ENCODE results near the gene WDR20.

The WDR20 gene

DNA sequence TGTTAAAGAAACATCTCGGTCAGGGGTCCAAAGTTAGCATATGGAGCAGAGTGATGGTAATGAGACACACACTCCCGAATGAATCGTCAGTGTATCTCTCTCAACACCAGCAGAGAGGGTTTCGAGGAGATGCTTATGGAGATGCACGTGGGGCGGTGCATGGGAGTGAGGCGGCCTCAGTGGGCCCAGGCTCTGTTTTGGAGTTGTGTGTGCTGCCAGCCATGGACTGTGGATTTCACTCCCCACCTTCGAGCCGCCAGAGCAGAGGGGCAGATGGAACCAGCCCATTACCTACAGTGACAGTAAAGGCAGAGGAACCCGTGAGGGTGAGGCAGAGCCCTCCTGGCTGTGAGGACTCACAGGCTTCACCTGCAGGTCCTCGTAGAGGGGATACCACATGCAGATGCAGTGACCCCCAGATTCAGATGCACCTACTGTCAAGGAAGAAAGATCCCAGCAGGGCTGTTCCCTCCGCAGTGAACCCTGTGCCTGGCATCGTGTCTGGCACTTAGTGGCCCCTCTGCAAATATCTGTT is 68.2 kb downstream of the WDR20 start:
- TF ChIP-seq REST (IDR thresholded peaks at IDR 0.05; ENCODE audit: low read depth), result no peak
- no peak for TF ChIP-seq CREB1 (IDR thresholded peaks at IDR 0.05; ENCODE audit: low read depth)
- TF ChIP-seq TAF1 (IDR thresholded peaks at IDR 0.05; ENCODE audit: low read depth), result no peak
- TF ChIP-seq YY1 (IDR thresholded peaks at IDR 0.05; ENCODE audit: low read depth), result no peak
- no peak for TF ChIP-seq NFIC (IDR thresholded peaks at IDR 0.05)
- TF ChIP-seq USF1 (IDR thresholded peaks at IDR 0.05), result no peak
- no peak for TF ChIP-seq EP300 (IDR thresholded peaks at IDR 0.05; ENCODE audit: borderline replicate concordance)
- TF ChIP-seq ZBTB7A (IDR thresholded peaks at IDR 0.05; ENCODE audit: low read depth), result no peak
- no peak for TF ChIP-seq EGR1 (IDR thresholded peaks at IDR 0.05)
- no peak for TF ChIP-seq FOXM1 (IDR thresholded peaks at IDR 0.05; ENCODE audit: borderline replicate concordance, low read depth)
- TF ChIP-seq MAX (IDR thresholded peaks at IDR 0.05), result no peak
- no peak for TF ChIP-seq TCF12 (IDR thresholded peaks at IDR 0.05; ENCODE audit: low read depth)
- TF ChIP-seq TEAD4 (IDR thresholded peaks at IDR 0.05), result no peak

- TF ChIP-seq FOXM1 (IDR thresholded peaks at IDR 0.05; ENCODE audit: borderline replicate concordance, low read depth), result no peak
- TF ChIP-seq ZBTB7A (IDR thresholded peaks at IDR 0.05; ENCODE audit: low read depth), result no peak
- no peak for TF ChIP-seq MAX (IDR thresholded peaks at IDR 0.05)
- TF ChIP-seq CREB1 (IDR thresholded peaks at IDR 0.05; ENCODE audit: low read depth), result no peak
- no peak for TF ChIP-seq RAD21 (IDR thresholded peaks at IDR 0.05; ENCODE audit: low read depth)
- no peak for TF ChIP-seq USF1 (IDR thresholded peaks at IDR 0.05)
- no peak for TF ChIP-seq CEBPB (IDR thresholded peaks at IDR 0.05)
- TF ChIP-seq TAF1 (IDR thresholded peaks at IDR 0.05; ENCODE audit: low read depth), result no peak
- no peak for TF ChIP-seq EP300 (IDR thresholded peaks at IDR 0.05; ENCODE audit: borderline replicate concordance)
- TF ChIP-seq TEAD4 (IDR thresholded peaks at IDR 0.05), result no peak
- TF ChIP-seq EGR1 (IDR thresholded peaks at IDR 0.05), result no peak
- no peak for TF ChIP-seq REST (IDR thresholded peaks at IDR 0.05; ENCODE audit: low read depth)
- TF ChIP-seq NFIC (IDR thresholded peaks at IDR 0.05), result no peak
- no peak for TF ChIP-seq YY1 (IDR thresholded peaks at IDR 0.05; ENCODE audit: low read depth)
- no peak for TF ChIP-seq TCF12 (IDR thresholded peaks at IDR 0.05; ENCODE audit: low read depth)
Measured at GRCh38 chr14:102208741-102209140, 69.0 kb downstream of the WDR20 start.

DNA sequence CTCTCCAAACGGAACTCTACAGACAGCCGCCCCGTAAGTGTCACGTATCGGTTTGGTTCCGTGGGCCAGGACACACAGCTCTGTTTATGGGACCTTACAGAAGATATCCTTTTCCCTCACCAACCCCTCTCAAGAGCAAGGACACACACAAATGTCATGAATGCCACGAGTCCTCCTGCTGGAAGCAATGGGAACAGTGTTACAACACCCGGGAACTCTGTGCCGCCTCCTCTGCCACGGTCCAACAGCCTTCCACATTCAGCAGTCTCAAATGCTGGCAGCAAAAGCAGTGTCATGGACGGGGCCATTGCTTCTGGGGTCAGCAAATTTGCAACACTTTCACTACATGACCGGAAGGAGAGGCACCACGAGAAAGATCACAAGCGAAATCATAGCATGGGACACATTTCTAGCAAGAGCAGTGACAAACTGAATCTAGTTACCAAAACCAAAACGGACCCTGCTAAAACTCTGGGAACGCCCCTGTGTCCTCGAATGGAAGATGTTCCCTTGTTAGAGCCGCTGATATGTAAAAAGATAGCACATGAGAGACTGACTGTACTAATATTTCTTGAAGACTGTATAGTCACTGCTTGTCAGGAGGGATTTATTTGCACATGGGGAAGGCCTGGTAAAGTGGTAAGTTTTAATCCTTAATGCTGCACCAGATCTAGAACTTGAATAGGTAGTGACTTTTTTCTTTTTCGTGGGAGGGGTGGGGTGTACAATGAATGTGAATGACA is 69.7 kb downstream of the WDR20 start:
- TF ChIP-seq RAD21 (IDR thresholded peaks at IDR 0.05; ENCODE audit: low read depth), result peak; percentile 43
- no peak for TF ChIP-seq ZBTB7A (IDR thresholded peaks at IDR 0.05; ENCODE audit: low read depth)

DNA sequence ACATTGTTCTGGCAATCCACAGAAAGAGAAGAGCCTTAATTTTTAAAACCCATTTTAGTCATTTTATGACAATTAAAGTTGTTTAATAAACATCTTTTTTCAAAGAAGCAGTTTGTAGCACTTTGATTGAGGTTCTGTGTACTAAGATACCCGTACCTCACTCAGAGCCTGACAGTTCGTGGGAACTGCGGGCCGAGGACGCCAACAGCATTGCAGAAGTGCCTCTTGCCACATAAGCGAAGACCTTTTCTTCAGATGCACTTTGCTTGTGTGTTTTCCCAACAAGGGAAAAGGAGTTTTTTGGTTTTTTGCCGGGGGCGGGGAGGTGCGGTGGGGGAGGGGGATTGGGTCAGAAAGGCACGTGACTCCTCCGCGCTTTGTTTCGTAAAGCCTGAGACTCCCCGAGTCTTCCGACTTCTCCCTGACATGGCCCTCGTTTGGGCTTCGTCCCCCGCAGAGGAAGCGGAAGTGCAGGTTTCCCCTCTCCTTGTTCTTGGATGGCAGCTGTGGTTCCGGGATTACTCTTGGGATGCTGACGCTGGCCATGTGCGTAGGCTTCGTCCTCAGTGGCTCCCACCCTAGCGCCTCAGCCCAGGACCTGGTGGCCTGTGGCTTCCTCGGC is 70.8 kb downstream of the WDR20 start:
- TF ChIP-seq ZBTB7A (IDR thresholded peaks at IDR 0.05; ENCODE audit: low read depth) (no peak), TEAD4 (IDR thresholded peaks at IDR 0.05) (no peak), TCF12 (IDR thresholded peaks at IDR 0.05; ENCODE audit: low read depth) (no peak), EP300 (IDR thresholded peaks at IDR 0.05; ENCODE audit: borderline replicate concordance) (no peak), CEBPB (IDR thresholded peaks at IDR 0.05) (no peak), NFIC (IDR thresholded peaks at IDR 0.05) (no peak), CREB1 (IDR thresholded peaks at IDR 0.05; ENCODE audit: low read depth) (no peak), TAF1 (IDR thresholded peaks at IDR 0.05; ENCODE audit: low read depth) (no peak)

GRCh38 chr14:102211240-102211639 is 71.5 kb downstream of the WDR20 start:
- no peak for TF ChIP-seq MAX (IDR thresholded peaks at IDR 0.05)
- TF ChIP-seq USF1 (IDR thresholded peaks at IDR 0.05), result no peak
- TF ChIP-seq ZBTB7A (IDR thresholded peaks at IDR 0.05; ENCODE audit: low read depth), result no peak

Data from Ishikawa (cell line).